Mesothelial cell of epicardium (in vitro differentiated cells): ENCODE measurements around the gene OXCT1. TPM values are rescaled to one million over a fixed set of nuclear protein-coding genes. Genes with fewer than 3 reads are reported as not detected.

Experiments used
- DNase-seq, 2 experiments: peaks; one replicate each; pipeline ENCODE4 v3.0.0; 2021; ENCODE audit warnings: low spot score in 2 of 2; ENCODE audit not compliant: unreplicated experiment in 2 of 2
- H3K27ac Mint-ChIP-seq: 2 replicates; pipeline ENCODE4 v1.8.0; 2021; ENCODE audit warnings: mixed read lengths
- H3K27me3 Mint-ChIP-seq: 2 replicates; pipeline ENCODE4 v1.8.0; 2021; ENCODE audit warnings: low read depth, mixed read lengths
- H3K36me3 Mint-ChIP-seq: 2 replicates; pipeline ENCODE4 v1.8.0; 2021; ENCODE audit warnings: mixed read lengths
- H3K4me1 Mint-ChIP-seq: 2 replicates; pipeline ENCODE4 v1.8.0; 2021; ENCODE audit warnings: mixed read lengths
- H3K4me3 Mint-ChIP-seq: 2 replicates; pipeline ENCODE4 v1.8.0; 2021; ENCODE audit warnings: mild to moderate bottlenecking, moderate library complexity, mixed read lengths
- H3K9me3 Mint-ChIP-seq: 2 replicates; pipeline ENCODE4 v1.8.0; 2021; ENCODE audit warnings: mixed read lengths
- total RNA-seq: library from RNA; stranded (reverse); gene quantifications from 3 replicates; pipeline ENCODE4 v1.2.1, GENCODE V29; 2021
- TF ChIP-seq, protein P1 (sequence below): fragments of 200-600 bp; sonication (generic); IDR thresholded peaks from one replicate; pipeline ENCODE4 v1.5.0; 2021; ENCODE audit warnings: antibody characterized with exemption; ENCODE audit not compliant: unreplicated experiment

Gene OXCT1
- total RNA-seq, 1 donor from 2014 or later = 21.2 TPM

DNA sequence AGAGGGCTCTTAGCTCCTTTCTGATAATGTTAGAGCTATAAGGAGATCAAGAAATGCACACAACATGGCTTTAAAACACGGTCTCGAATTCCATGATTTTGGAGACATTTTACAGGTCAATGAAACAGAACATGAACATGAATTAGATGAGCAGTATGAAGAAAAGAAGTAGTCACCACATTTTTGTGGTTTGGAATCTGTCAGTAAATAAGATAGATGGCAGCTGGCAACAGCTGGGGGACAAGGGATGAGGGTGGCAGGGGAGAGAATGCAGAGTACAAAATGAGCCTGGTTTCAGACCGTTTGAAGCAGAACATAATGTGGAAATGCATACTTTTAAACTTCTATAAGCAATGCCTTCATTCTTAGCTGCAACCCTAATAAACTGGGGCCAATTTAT, 107.1 kb downstream of the OXCT1 start:
- no peak for DNase-seq
- peaks cover 15% of the 10 kb centered on the region for H3K4me1 Mint-ChIP-seq
- peak overlapping the region; percentile 2 for H3K27ac Mint-ChIP-seq
- H3K27me3 Mint-ChIP-seq = no peaks in the 10 kb centered on the region
- TF ChIP-seq, protein P1, sequence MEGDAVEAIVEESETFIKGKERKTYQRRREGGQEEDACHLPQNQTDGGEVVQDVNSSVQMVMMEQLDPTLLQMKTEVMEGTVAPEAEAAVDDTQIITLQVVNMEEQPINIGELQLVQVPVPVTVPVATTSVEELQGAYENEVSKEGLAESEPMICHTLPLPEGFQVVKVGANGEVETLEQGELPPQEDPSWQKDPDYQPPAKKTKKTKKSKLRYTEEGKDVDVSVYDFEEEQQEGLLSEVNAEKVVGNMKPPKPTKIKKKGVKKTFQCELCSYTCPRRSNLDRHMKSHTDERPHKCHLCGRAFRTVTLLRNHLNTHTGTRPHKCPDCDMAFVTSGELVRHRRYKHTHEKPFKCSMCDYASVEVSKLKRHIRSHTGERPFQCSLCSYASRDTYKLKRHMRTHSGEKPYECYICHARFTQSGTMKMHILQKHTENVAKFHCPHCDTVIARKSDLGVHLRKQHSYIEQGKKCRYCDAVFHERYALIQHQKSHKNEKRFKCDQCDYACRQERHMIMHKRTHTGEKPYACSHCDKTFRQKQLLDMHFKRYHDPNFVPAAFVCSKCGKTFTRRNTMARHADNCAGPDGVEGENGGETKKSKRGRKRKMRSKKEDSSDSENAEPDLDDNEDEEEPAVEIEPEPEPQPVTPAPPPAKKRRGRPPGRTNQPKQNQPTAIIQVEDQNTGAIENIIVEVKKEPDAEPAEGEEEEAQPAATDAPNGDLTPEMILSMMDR = no peak
- H3K4me3 Mint-ChIP-seq = no peak overlapping the region
- H3K36me3 Mint-ChIP-seq = peaks cover 6% of the 10 kb centered on the region
- no peaks in the 10 kb centered on the region for H3K9me3 Mint-ChIP-seq

- Mint-ChIP-seq H3K27me3 (no peaks in the 10 kb centered on the region), H3K36me3 (peaks cover 10% of the 10 kb centered on the region), H3K9me3 (no peaks in the 10 kb centered on the region), H3K27ac (no peak overlapping the region), H3K4me3 (no peak overlapping the region), H3K4me1 (peaks cover 15% of the 10 kb centered on the region)
- DNase-seq = no peak
- TF ChIP-seq, protein P1 = no peak
These were observed 107.8 kb downstream of the OXCT1 start for GRCh38 chr5:41762426-41762825.

GRCh38 chr5:41761663-41762062, 108.6 kb downstream of the OXCT1 start:
- Mint-ChIP-seq H3K27me3 (no peaks in the 10 kb centered on the region), H3K4me3 (no peak overlapping the region), H3K36me3 (peaks cover 12% of the 10 kb centered on the region), H3K4me1 (peaks cover 15% of the 10 kb centered on the region), H3K27ac (no peak overlapping the region), H3K9me3 (no peaks in the 10 kb centered on the region)
- no peak for DNase-seq
- TF ChIP-seq, protein P1 = no peak

DNA sequence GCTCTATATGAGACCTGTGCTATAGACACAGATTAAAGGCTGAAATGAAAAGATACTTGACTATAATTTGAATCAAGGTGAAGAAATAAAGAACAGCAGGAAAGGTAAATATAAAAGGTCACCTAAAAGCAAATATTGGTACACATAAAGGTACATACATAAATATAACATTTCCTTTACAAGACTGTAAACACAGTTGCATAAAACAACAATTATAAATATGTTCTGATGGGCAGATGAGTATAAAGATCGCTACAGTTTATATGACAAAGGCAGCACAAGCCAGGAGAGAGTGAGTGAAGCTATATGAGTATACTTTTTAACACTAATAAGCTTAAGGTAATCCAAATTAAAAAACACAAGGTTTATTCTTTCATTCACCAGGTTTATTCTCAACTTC, 114.5 kb downstream of the OXCT1 start:
- TF ChIP-seq, protein P1 = no peak

DNA sequence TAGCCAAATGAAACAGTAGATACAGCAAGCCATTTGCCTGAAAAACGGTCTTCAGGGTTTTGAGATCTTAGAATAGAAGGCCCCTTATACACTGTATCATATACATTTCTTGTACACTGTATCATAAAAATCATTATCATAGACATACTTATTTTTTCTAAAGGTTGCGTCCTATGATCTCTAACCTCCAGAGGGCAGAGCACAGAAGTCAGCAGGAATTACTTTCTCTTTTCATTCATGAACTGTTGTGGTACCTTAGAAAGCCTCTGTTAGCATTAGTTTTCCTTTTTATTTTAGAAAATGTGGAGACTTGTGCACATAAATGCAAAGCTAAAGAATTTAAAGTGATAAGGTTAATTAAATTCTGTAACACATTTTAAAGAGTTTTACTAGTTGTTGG, 115.4 kb downstream of the OXCT1 start:
- TF ChIP-seq, protein P1 = no peak
- Mint-ChIP-seq H3K4me1 (peaks cover 13% of the 10 kb centered on the region), H3K9me3 (no peaks in the 10 kb centered on the region), H3K27me3 (no peaks in the 10 kb centered on the region), H3K4me3 (no peak overlapping the region), H3K27ac (no peak overlapping the region), H3K36me3 (peaks cover 10% of the 10 kb centered on the region)
- no peak for DNase-seq

More for the DNA sequence above, 114.5 kb downstream of the OXCT1 start:
- Mint-ChIP-seq H3K4me3 (no peak overlapping the region), H3K27ac (no peak overlapping the region), H3K27me3 (no peaks in the 10 kb centered on the region), H3K4me1 (peaks cover 5% of the 10 kb centered on the region), H3K36me3 (peaks cover 10% of the 10 kb centered on the region), H3K9me3 (no peaks in the 10 kb centered on the region)
- no peak for DNase-seq

DNA sequence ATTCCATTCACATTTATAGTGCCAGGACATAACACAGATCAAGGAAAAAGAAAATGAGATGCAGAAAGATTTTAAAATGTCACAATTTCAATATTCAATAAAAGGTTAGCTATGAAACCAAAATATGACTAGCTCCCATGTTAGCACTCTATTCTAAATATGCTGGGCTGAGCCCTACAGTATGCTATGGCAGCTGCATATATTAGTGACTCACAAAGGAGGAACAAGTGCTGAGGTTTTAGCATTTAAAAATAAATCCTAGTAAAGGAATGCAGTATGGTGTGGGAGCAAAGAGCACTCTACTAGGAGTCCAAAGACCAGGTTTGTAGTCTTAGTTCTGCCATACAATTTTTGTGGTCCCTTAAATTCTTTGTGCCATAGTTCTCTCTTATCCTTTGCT, 118.4 kb downstream of the OXCT1 start:
- H3K36me3 Mint-ChIP-seq = peaks cover 5% of the 10 kb centered on the region
- no peaks in the 10 kb centered on the region for H3K9me3 Mint-ChIP-seq
- H3K27ac Mint-ChIP-seq = no peak overlapping the region
- H3K4me1 Mint-ChIP-seq = peaks cover 24% of the 10 kb centered on the region
- TF ChIP-seq, protein P1 = no peak
- DNase-seq = no peak
- no peaks in the 10 kb centered on the region for H3K27me3 Mint-ChIP-seq
- no peak overlapping the region for H3K4me3 Mint-ChIP-seq
